HG03354 (cell line): ENCODE data around the gene VPS16.
"Not testable (repeated sequence)": the region's sequence is repeated elsewhere in the genome, so short reads cannot be mapped to it uniquely, and the experiment has no call there.

ENCODE experiments used
- ATAC-seq: cut with Tn5 transposase; IDR thresholded peaks from one replicate; pipeline ENCODE4 v1.9.1; 2021; ENCODE audit warnings: mild to moderate bottlenecking; ENCODE audit not compliant: unreplicated experiment, poor library complexity, severe bottlenecking

Gene VPS16

GRCh38 chr20:2829376-2829775 is 11.2 kb upstream of the VPS16 start:
- ATAC-seq = no peak

DNA sequence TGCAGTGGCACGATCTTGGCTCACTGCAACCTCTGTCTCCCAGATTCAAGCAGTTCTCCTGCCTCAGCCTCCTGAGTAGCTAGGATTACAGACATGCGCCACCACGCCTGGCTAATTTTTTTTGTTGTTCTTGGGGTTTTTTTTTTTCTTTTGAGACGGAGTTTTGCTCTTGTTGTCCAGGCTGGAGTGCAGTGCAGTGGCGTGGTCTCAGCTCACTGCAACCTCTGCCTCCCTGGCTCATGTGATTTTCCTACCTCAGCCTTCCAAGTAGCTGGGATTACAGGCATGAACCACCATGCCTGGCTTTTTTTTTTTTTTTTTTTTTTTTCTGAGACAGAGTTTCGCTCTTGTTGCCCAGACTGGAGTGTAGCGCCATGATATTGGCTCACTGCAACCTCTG is 9.3 kb upstream of the VPS16 start:
- not testable (repeated sequence) for ATAC-seq

GRCh38 chr20:2833761-2834160 is 6.8 kb upstream of the VPS16 start:
- no peak for ATAC-seq

- ATAC-seq = no peak
Observed at GRCh38 chr20:2834401-2835110, 6.0 kb upstream of the VPS16 start.

DNA sequence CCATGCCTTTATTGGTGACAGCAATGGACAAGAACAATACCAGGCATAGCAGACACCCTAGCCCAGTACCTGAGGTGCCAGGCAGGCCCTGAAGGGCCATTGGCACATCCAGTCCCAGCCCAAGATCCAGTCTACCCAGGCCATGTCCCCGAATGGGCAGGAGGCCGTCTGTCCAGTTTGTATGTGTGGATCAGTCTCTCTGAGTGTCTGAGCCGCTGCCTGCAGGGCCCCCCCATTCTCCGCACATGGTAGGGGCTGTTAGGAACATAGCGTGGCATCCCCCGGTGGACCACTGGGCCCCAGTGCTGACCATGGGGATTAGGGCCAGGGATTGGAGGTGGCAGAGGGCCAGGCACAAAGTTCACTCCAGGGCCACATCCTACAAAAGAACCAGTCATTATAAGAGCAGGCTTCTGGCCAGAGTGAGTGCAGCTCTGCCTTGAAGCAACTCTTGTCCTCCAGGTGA is 5.2 kb upstream of the VPS16 start:
- ATAC-seq = no peak

GRCh38 chr20:2836035-2836434 is 4.5 kb upstream of the VPS16 start:
- no peak for ATAC-seq

GRCh38 chr20:2837221-2837960 is 3.2 kb upstream of the VPS16 start:
- no peak for ATAC-seq

DNA sequence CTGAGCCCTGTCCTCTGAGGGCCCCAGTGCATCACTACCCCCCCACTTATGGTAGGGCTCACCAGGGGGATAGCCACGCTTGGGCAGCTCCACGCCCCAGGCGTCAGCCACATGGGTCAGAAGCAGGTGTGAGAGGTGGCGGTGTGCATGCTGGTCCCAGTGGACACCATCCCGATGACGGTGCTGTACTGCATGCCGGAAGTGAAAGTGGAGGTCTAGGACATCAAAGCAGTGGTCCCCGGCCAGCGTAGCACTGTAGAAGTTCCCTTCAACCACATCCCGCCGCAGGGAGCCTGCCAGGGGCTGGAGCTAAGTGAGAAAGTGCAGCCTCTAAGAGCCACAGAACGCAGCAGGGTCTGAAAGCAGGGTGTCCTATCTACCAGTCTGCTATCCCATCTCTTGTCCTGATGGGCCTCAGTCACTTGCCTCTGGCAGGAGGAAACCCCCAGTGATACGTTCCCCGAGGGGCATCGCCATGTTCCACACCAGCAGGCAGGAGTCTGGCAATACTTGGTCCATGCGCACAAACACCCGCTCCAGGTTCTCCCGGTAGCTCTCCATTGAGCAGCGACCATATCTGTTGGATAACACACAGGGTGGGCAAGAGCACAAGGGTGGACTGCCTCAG is 2.3 kb upstream of the VPS16 start:
- ATAC-seq = no peak

- no peak for ATAC-seq
Observed at GRCh38 chr20:2838847-2839671, 1.5 kb upstream of the VPS16 start.

- no peak for ATAC-seq
Observed at GRCh38 chr20:2839732-2840137, 810 bp upstream of the VPS16 start.

DNA sequence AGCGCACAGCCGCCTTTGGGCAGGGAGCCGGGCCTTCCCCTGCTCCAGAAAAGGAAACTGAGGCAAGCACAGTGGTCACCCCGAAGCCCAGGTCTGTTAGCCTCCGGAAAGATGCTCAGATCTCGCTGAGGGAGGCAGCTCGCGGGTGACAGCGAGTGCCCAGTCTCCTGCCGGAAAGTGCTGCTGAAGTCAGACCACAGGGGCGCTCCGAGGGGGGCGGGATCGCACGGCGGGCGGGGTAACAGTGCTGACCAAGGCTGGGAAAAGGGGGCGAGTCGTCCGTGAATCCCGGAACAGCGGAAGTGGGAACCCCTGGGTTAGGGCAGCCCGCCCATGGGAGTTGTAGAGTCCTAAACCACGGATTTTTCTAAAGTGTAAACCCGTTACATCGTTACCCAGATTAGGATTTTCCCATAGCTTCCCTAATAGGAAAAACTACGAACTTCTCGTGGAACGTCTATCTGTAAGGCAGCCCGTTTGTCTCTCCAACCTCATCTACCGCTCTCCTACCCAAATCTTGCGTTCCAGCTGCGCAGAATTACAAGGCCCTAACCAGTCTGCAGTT is 504 bp downstream of the VPS16 start:
- ATAC-seq = peak; percentile 38

GRCh38 chr20:2845607-2846006 is 5.1 kb downstream of the VPS16 start:
- ATAC-seq = no peak

- no peak for ATAC-seq
Observed at GRCh38 chr20:2846698-2847097, 6.2 kb downstream of the VPS16 start.

DNA sequence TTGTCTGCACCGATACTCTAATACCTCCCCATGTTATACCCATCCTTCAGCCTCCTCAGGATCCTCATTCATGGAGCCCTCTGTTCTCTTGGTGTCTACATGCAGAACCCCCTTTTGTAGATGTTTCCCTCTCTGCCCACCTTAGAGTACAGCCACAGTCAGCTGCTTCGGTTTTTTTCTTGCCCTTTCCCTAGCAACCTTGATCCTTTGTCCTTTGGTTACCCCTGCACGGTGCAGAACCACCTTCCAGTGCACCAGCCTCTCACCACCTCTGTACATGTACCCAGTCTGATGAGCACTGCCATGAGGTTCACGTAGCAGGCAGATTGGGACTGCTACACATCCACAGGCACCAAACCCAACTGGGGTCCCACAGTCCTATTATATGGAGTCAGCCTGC is 7.3 kb downstream of the VPS16 start:
- no peak for ATAC-seq

DNA sequence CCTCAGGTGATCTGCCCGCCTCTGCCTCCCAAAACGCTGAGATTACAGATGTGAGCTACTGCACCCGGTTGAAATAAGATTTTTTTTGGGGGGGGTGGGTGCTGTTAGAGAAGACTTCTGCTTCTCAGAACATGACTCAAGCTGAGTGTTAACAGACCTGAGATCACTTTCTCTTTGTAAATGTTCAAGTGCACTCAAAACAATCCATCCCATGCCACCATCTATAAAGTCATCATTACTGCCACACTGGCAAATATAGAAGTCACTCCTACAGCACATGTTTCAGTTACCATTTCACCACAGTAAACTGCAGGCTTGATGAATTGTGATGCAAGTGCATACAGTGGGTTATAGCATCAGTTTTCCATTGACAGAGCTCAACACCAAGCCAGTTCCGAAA is 9.0 kb downstream of the VPS16 start:
- no peak for ATAC-seq

GRCh38 chr20:2851086-2851485 is 10.5 kb downstream of the VPS16 start:
- no peak for ATAC-seq

- no peak for ATAC-seq
Observed at GRCh38 chr20:2858591-2858990, 18.0 kb downstream of the VPS16 start.

- ATAC-seq = no peak
Observed at GRCh38 chr20:2859330-2860121, 19.0 kb downstream of the VPS16 start.

DNA sequence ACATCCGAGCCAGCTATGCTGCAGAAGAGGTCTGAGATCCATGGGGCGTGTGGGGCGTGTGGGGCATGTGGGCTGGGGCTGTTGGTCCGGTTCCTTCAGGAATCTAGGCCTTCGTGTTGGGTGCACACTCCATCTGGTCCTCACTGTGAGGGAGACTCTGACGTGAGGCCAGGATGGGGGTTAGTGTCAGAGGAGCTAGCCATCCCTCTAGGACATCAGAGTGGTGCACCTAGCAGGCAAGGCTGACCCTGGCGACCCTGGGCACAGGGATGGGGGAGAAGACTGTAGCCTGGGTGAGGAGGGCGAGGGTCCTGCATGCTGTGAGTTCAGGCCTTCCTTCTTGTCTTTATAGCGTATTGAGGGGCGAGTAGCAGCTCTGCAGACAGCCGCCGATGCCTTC is 24.1 kb downstream of the VPS16 start:
- ATAC-seq = no peak
